Liver (tissue), 9 donors: Measurements from ENCODE around the gene SLITRK1. TPM values are rescaled to one million over a fixed set of nuclear protein-coding genes. Genes with fewer than 3 reads are reported as not detected.

Experiments
- DNase-seq: peaks from one replicate; pipeline ENCODE4 v3.0.0-alpha.2; 2017; ENCODE audit warnings: low spot score
- H3K27ac ChIP-seq, 2 donors: one replicate each; pipeline ENCODE4 v1.7.0; 2013; ENCODE audit warnings: inconsistent platforms in 2 of 2, low read length in 2 of 2, control low read depth in 1 of 2, low read depth in 1 of 2, mild to moderate bottlenecking in 1 of 2
- H3K27me3 ChIP-seq, 4 donors: one replicate each; pipeline versions ENCODE4 v1.6.1 to v1.7.0; 2013; ENCODE audit warnings: low read length in 3 of 4, inconsistent platforms in 1 of 4, mild to moderate bottlenecking in 1 of 4, moderate library complexity in 1 of 4; ENCODE audit not compliant: control insufficient read depth in 4 of 4, insufficient read depth in 4 of 4
- H3K36me3 ChIP-seq, 4 donors: one replicate each; pipeline versions ENCODE4 v1.6.1 to v1.7.0; 2013; ENCODE audit warnings: low read length in 3 of 4, mild to moderate bottlenecking in 3 of 4, low read depth in 1 of 4, moderate library complexity in 1 of 4; ENCODE audit not compliant: control insufficient read depth in 4 of 4, insufficient read depth in 3 of 4
- H3K4me1 ChIP-seq, 4 donors: one replicate each; pipeline versions ENCODE4 v1.6.1 to v1.7.0; 2013; ENCODE audit warnings: low read length in 3 of 4, mild to moderate bottlenecking in 3 of 4, moderate library complexity in 1 of 4; ENCODE audit not compliant: control insufficient read depth in 4 of 4, insufficient read depth in 4 of 4
- H3K4me3 ChIP-seq, 3 donors: one replicate each; pipeline versions ENCODE4 v1.6.1 to v1.7.0; 2013; ENCODE audit warnings: low read length in 3 of 3, control low read depth in 1 of 3, low read depth in 1 of 3, mild to moderate bottlenecking in 1 of 3
- H3K9ac ChIP-seq, 2 donors: one replicate each; pipeline ENCODE4 v1.7.0; 2013; ENCODE audit warnings: low read length in 2 of 2, mild to moderate bottlenecking in 2 of 2, moderate library complexity in 2 of 2, control low read depth in 1 of 2, low read depth in 1 of 2
- H3K9me3 ChIP-seq, 4 donors: one replicate each; pipeline versions ENCODE4 v1.6.1 to v1.7.0; 2013; ENCODE audit warnings: low read length in 3 of 4; ENCODE audit not compliant: control insufficient read depth in 4 of 4
- ATF3 ChIP-seq: IDR thresholded peaks from 2 replicates; pipeline ENCODE4 v1.6.1; 2016; ENCODE audit warnings: antibody characterized with exemption
- CTCF ChIP-seq: fragments of 150-350 bp; IDR thresholded peaks from 2 replicates; pipeline ENCODE4 v1.5.1; 2017; ENCODE audit warnings: improper control_type of control experiment, low read depth, low read length; ENCODE audit not compliant: missing input control
- EGR1 ChIP-seq, 2 donors: IDR thresholded peaks; 2 replicates each; pipeline ENCODE4 v1.6.1; 2016 to 2018; ENCODE audit warnings: antibody characterized with exemption in 2 of 2, low read depth in 2 of 2
- FOXA1 ChIP-seq: IDR thresholded peaks from 2 replicates; pipeline ENCODE4 v1.6.1; 2016; ENCODE audit warnings: antibody characterized with exemption
- FOXA2 ChIP-seq: IDR thresholded peaks from 2 replicates; pipeline ENCODE4 v1.6.1; 2016; ENCODE audit warnings: antibody characterized with exemption
- GABPA ChIP-seq, 2 donors: IDR thresholded peaks in 1 of 2; conservative IDR thresholded peaks in 1 of 2; 2 replicates each; pipeline ENCODE4 v1.6.1; 2016; ENCODE audit warnings: antibody characterized with exemption in 2 of 2, mild to moderate bottlenecking in 1 of 2, moderate library complexity in 1 of 2
- HNF4A ChIP-seq, 2 donors: conservative IDR thresholded peaks; 2 replicates each; pipeline ENCODE4 v1.6.1; 2016; ENCODE audit warnings: antibody characterized with exemption in 2 of 2, mild to moderate bottlenecking in 2 of 2
- HNF4G ChIP-seq: IDR thresholded peaks from 2 replicates; pipeline ENCODE4 v1.6.1; 2016; ENCODE audit warnings: antibody characterized with exemption
- JUND ChIP-seq, 2 donors: IDR thresholded peaks; 2 replicates each; pipeline ENCODE4 v1.6.1; 2016; ENCODE audit warnings: antibody characterized with exemption in 2 of 2
- MAX ChIP-seq: IDR thresholded peaks from 2 replicates; pipeline ENCODE4 v1.6.1; 2016; ENCODE audit warnings: antibody characterized with exemption
- NR2F2 ChIP-seq: IDR thresholded peaks from 2 replicates; pipeline ENCODE4 v1.6.1; 2016; ENCODE audit warnings: antibody characterized with exemption
- RAD21 ChIP-seq, 2 donors: IDR thresholded peaks; 2 replicates each; pipeline ENCODE4 v1.6.1; 2016; ENCODE audit warnings: antibody characterized with exemption in 2 of 2, mild to moderate bottlenecking in 2 of 2
- REST ChIP-seq: IDR thresholded peaks from 2 replicates; pipeline ENCODE4 v1.6.1; 2016; ENCODE audit warnings: antibody characterized with exemption, mild to moderate bottlenecking
- RXRA ChIP-seq, 2 donors: IDR thresholded peaks; 2 replicates each; pipeline ENCODE4 v1.6.1; 2017 to 2018; ENCODE audit warnings: antibody characterized with exemption in 2 of 2, mild to moderate bottlenecking in 1 of 2
- SP1 ChIP-seq: IDR thresholded peaks from 2 replicates; pipeline ENCODE4 v1.6.1; 2018; ENCODE audit warnings: antibody characterized with exemption, mild to moderate bottlenecking
- TAF1 ChIP-seq: conservative IDR thresholded peaks from 2 replicates; pipeline ENCODE4 v1.6.1; 2016; ENCODE audit warnings: antibody characterized with exemption, mild to moderate bottlenecking
- YY1 ChIP-seq: IDR thresholded peaks from 2 replicates; pipeline ENCODE4 v1.6.1; 2016; ENCODE audit warnings: antibody characterized with exemption, mild to moderate bottlenecking
- ZBTB33 ChIP-seq: IDR thresholded peaks from 2 replicates; pipeline ENCODE4 v1.6.1; 2016; ENCODE audit warnings: antibody characterized with exemption
- WGBS: extraction: QIAGEN DNeasy Blood & Tissue Kit; methylation state at CpG from one replicate; pipeline ENCODE4 v1.1.7; 2013; 5-methylcytosine and 5-hydroxymethylcytosine counted together
- polyA plus RNA-seq, 2 donors: library from polyadenylated mRNA; stranded (reverse) in 1 of 2; unstranded in 1 of 2; fragments of 200-250 nt in 1 of 2; fragments of >200 nt in 1 of 2; fragmentation: Nextera tagmentation in 1 of 2; extraction: Ambion mirVana in 1 of 2; gene quantifications; one replicate each; pipeline versions ENCODE4 v1.2.1 to v1.2.3, GENCODE V29; 2013 to 2015
- total RNA-seq, 2 donors: library from RNA; depleted of rRNA; stranded (reverse); fragments of >200 nt; gene quantifications; one replicate each; pipeline ENCODE4 v1.2.3, GENCODE V29; 2014
- donor health status: healthy.
- donor health status: healthy.
- donor health status: healthy.
- donor health status: healthy.
- donor health status: healthy.

Gene SLITRK1
- total and polyA plus RNA-seq, 4 donors, result not detected

GRCh38 chr13:83914368-83914767 lies 32.1 kb upstream of the SLITRK1 start:
- no peaks in the 10 kb centered on the region for H3K4me1 ChIP-seq
- no peak for DNase-seq
- WGBS, result 59% methylated on average over 4 of the region's 4 CpGs
- no peak for TF ChIP-seq RAD21 (IDR thresholded peaks at IDR 0.05)
- no peak for TF ChIP-seq REST
- TF ChIP-seq ZBTB33, result no peak
- TF ChIP-seq FOXA2, result no peak
- TF ChIP-seq GABPA (IDR thresholded peaks at IDR 0.05 in 1 of 2, conservative IDR thresholded peaks at IDR 0.05 in 1 of 2), result no peak
- TF ChIP-seq SP1, result no peak
- no peak for TF ChIP-seq NR2F2
- TF ChIP-seq MAX, result no peak
- TF ChIP-seq HNF4A (conservative IDR thresholded peaks at IDR 0.05), result no peak
- no peak for TF ChIP-seq RXRA (IDR thresholded peaks at IDR 0.05)
- TF ChIP-seq JUND (IDR thresholded peaks at IDR 0.05), result no peak
- no peak for TF ChIP-seq TAF1
- no peak for TF ChIP-seq CTCF
- no peak for TF ChIP-seq HNF4G
- no peaks in the 10 kb centered on the region for H3K36me3 ChIP-seq
- no peaks in the 10 kb centered on the region for H3K27me3 ChIP-seq
- H3K27ac ChIP-seq, result no peak overlapping the region
- H3K9me3 ChIP-seq, result no peaks in the 10 kb centered on the region
- H3K9ac ChIP-seq, result no peak overlapping the region
- H3K4me3 ChIP-seq, result no peak overlapping the region

- H3K27me3 ChIP-seq, result no peaks in the 10 kb centered on the region
- no peak for DNase-seq
- no peak overlapping the region for H3K27ac ChIP-seq
- H3K9me3 ChIP-seq, result no peaks in the 10 kb centered on the region
- 88% methylated on average over 25 of the region's 25 CpGs for WGBS
- no peaks in the 10 kb centered on the region for H3K36me3 ChIP-seq
- no peak overlapping the region for H3K4me3 ChIP-seq
- no peaks in the 10 kb centered on the region for H3K4me1 ChIP-seq
- no peak overlapping the region for H3K9ac ChIP-seq
- TF ChIP-seq CTCF (no peak), JUND (IDR thresholded peaks at IDR 0.05) (no peak), RAD21 (IDR thresholded peaks at IDR 0.05) (no peak), RXRA (IDR thresholded peaks at IDR 0.05) (no peak), FOXA2 (no peak), FOXA1 (no peak), YY1 (no peak), HNF4A (conservative IDR thresholded peaks at IDR 0.05) (no peak), TAF1 (no peak), EGR1 (IDR thresholded peaks at IDR 0.05; ENCODE audit: low read depth in 2 of 2) (no peak), ZBTB33 (no peak), NR2F2 (no peak), ATF3 (no peak), GABPA (IDR thresholded peaks at IDR 0.05 in 1 of 2, conservative IDR thresholded peaks at IDR 0.05 in 1 of 2) (no peak)
Measured at GRCh38 chr13:83907196-83907989, 25.1 kb upstream of the SLITRK1 start.
